Thoracic aorta (tissue), 2 donors: Measurements from ENCODE around the gene COQ10B. TPM values are rescaled to one million over a fixed set of nuclear protein-coding genes. Genes with fewer than 3 reads are reported as not detected.
"Not testable (repeated sequence)": the region's sequence is repeated elsewhere in the genome, so short reads cannot be mapped to it uniquely, and the experiment has no call there.

Source experiments
- ATAC-seq: fragments of 150-250 bp; one replicate; pipeline ENCODE4 v1.8.0; 2017; ENCODE audit warnings: low read depth; ENCODE audit not compliant: insufficient number of reproducible peaks, low FRiP score
- DNase-seq: peaks from one replicate; pipeline ENCODE4 v3.0.0-alpha.2; 2020; ENCODE audit warnings: low spot score
- H3K27ac ChIP-seq, 2 donors: fragments of 200-600 bp; sonication (generic); 1 replicate in 1 of 2; 2 replicates in 1 of 2; pipeline ENCODE4 v1.5.1; 2016; ENCODE audit warnings: mild to moderate bottlenecking in 2 of 2, moderate library complexity in 2 of 2
- H3K27me3 ChIP-seq: fragments of 200-600 bp; sonication (generic); replicated peaks from 2 replicates; pipeline ENCODE4 v1.6.0; 2016; ENCODE audit warnings: mild to moderate bottlenecking; ENCODE audit not compliant: insufficient read depth
- H3K36me3 ChIP-seq: fragments of 200-600 bp; sonication (generic); one replicate; pipeline ENCODE4 v1.5.1; 2016
- H3K4me1 ChIP-seq, 2 donors: fragments of 200-600 bp; sonication (generic); 1 replicate in 1 of 2; 2 replicates in 1 of 2; pipeline versions ENCODE4 v1.5.1 to v1.6.0; 2016; ENCODE audit warnings: low read depth in 2 of 2, mild to moderate bottlenecking in 1 of 2; ENCODE audit not compliant: control insufficient read depth in 1 of 2
- H3K4me3 ChIP-seq: fragments of 200-600 bp; sonication (generic); 2 replicates; pipeline ENCODE4 v1.5.1; 2016; ENCODE audit warnings: mild to moderate bottlenecking
- H3K9me3 ChIP-seq: fragments of 200-600 bp; sonication (generic); 2 replicates; pipeline ENCODE4 v1.5.1; 2016
- total RNA-seq, 2 donors: library from RNA; depleted of rRNA; stranded (reverse); fragments of >200 nt; gene quantifications; one replicate each; pipeline versions ENCODE4 v1.1.0 to v1.2.3, GENCODE V29; 2016
- TF ChIP-seq, protein P1 (sequence below): fragments of 200-600 bp; sonication (generic); IDR thresholded peaks from one replicate; pipeline ENCODE4 v1.5.1; 2019; ENCODE audit warnings: antibody characterized with exemption

The COQ10B gene
- total RNA-seq, 2 donors from 2014 or later: 41.6 to 42.8 TPM

DNA sequence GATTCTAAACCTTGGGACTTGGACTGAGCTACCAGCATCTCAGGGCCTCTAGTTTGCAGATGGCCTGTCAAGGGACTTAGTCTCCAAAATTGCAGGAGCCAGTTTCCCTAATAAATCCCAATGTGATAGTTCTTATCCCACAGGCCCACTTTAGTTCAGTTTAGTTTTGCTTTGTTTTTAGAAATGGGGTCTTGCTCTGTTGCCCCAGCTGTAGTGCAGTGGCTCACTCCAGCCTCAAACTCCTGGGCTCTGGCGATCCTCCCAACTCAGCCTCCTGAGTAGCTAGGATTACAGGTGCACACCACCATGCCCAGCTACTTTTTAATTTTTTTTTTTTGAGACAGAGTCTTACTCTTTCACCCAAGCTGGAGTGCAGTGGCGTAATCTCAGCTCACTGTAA is 16.0 kb upstream of the COQ10B start:
- no peaks in the 10 kb centered on the region for H3K36me3 ChIP-seq
- H3K27ac ChIP-seq: no peak overlapping the region
- ATAC-seq: no peak
- DNase-seq: no peak
- H3K27me3 ChIP-seq: no peaks in the 10 kb centered on the region
- TF ChIP-seq, protein P1, sequence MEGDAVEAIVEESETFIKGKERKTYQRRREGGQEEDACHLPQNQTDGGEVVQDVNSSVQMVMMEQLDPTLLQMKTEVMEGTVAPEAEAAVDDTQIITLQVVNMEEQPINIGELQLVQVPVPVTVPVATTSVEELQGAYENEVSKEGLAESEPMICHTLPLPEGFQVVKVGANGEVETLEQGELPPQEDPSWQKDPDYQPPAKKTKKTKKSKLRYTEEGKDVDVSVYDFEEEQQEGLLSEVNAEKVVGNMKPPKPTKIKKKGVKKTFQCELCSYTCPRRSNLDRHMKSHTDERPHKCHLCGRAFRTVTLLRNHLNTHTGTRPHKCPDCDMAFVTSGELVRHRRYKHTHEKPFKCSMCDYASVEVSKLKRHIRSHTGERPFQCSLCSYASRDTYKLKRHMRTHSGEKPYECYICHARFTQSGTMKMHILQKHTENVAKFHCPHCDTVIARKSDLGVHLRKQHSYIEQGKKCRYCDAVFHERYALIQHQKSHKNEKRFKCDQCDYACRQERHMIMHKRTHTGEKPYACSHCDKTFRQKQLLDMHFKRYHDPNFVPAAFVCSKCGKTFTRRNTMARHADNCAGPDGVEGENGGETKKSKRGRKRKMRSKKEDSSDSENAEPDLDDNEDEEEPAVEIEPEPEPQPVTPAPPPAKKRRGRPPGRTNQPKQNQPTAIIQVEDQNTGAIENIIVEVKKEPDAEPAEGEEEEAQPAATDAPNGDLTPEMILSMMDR: no peak
- no peaks in the 10 kb centered on the region for H3K9me3 ChIP-seq
- peaks cover 16 to 20% of the 10 kb centered on the region in 2 donors for H3K4me1 ChIP-seq
- H3K4me3 ChIP-seq: no peak overlapping the region

DNA sequence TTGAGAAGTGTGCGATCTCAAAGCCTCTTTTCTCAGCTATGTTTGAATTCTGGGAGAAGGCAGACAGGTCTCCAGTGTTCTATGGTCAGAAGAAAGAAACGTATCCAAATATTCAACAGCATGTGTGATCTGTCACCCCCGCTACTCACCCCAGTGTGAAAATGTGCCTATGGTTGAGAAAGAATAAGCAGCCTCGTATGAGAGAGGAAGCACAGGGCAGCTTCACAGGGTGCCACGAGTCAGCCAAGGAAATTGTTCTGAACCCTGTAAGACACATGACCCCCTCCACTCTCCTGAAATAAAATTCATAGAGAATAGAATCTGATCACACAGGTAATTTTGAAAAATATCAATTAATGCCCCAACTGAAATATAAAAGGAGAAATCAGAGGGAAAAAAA is 10.5 kb upstream of the COQ10B start:
- no peaks in the 10 kb centered on the region for H3K9me3 ChIP-seq
- no peak overlapping the region for H3K4me3 ChIP-seq
- no peaks in the 10 kb centered on the region for H3K27me3 ChIP-seq
- ATAC-seq (no peak), DNase-seq (no peak)
- H3K4me1 ChIP-seq: no peaks in the 10 kb centered on the region
- TF ChIP-seq, protein P1: no peak
- no peak overlapping the region for H3K27ac ChIP-seq
- H3K36me3 ChIP-seq: no peaks in the 10 kb centered on the region

DNA sequence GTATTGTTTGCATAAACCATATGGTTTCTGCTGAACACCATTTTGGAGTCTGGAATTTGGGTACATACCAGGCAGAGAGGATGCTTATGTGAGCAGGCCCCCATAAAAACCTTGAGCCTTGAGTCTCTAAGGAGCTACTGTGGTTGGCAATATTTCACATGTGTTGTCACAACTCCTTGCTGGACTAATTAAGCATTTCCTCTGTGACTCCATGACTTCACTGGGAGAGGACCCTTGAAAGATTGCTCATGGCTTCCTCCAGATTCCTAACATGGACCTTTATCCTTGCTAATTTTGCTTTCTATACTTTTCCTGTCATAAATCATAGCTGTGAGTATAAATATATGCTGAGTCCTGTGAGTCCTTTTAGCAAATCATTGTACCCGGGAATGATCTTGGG is 7.6 kb upstream of the COQ10B start:
- H3K9me3 ChIP-seq: no peaks in the 10 kb centered on the region
- DNase-seq (no peak), ATAC-seq (no peak)
- no peaks in the 10 kb centered on the region for H3K36me3 ChIP-seq
- no peaks in the 10 kb centered on the region for H3K4me1 ChIP-seq
- no peak overlapping the region for H3K27ac ChIP-seq
- H3K27me3 ChIP-seq: no peaks in the 10 kb centered on the region
- TF ChIP-seq, protein P1: no peak
- H3K4me3 ChIP-seq: no peak overlapping the region

DNA sequence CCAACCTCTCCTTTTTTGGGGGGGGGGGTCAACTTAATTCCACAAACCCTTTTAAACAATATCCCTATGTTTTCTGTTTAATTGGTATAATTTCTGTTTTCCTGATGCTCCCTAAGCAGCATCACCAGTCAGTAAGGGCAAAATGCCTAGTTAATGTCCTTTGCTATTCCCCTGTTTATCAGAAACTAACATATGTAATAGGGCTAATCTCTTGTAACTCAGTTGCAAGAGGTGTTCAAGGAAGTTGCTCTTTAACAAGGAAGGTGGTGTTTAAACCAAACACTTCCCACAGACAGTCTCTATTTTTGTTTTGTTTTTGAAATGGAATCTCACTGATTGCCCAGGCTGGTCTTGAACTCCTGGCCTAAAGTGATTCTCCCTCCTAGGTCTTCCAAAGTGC is 6.5 kb upstream of the COQ10B start:
- Histone ChIP-seq H3K27me3 (no peaks in the 10 kb centered on the region), H3K4me1 (no peaks in the 10 kb centered on the region), H3K4me3 (no peak overlapping the region), H3K27ac (no peak overlapping the region), H3K36me3 (no peaks in the 10 kb centered on the region), H3K9me3 (no peaks in the 10 kb centered on the region)
- TF ChIP-seq, protein P1: no peak
- ATAC-seq: no peak
- no peak for DNase-seq

DNA sequence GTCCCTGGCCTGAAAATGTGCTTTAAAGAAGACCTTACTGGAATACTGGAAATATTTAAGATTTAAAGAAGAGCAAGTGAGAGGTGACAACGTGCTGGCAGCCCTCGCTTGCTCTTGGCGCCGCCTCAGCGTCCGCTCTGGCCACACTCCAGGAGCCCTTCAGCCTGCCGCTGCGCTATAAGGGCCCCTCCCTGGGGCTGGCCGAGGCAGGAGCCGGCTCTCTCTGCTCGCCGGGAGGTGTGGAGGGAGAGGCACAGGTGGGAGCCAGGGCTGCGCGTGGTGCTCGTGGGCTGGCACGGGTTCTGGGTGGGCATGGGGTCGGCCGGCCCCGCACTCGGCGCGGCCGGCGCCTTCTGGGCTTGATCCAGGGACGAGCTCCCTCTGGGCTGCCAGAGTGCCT is 2.9 kb upstream of the COQ10B start:
- H3K4me1 ChIP-seq: peaks cover 11 to 16% of the 10 kb centered on the region in 2 donors
- H3K27me3 ChIP-seq: no peaks in the 10 kb centered on the region
- H3K9me3 ChIP-seq: no peaks in the 10 kb centered on the region
- no peaks in the 10 kb centered on the region for H3K36me3 ChIP-seq
- ATAC-seq: no peak
- TF ChIP-seq, protein P1: no peak
- H3K4me3 ChIP-seq: no peak overlapping the region
- H3K27ac ChIP-seq: no peak overlapping the region
- no peak for DNase-seq

DNA sequence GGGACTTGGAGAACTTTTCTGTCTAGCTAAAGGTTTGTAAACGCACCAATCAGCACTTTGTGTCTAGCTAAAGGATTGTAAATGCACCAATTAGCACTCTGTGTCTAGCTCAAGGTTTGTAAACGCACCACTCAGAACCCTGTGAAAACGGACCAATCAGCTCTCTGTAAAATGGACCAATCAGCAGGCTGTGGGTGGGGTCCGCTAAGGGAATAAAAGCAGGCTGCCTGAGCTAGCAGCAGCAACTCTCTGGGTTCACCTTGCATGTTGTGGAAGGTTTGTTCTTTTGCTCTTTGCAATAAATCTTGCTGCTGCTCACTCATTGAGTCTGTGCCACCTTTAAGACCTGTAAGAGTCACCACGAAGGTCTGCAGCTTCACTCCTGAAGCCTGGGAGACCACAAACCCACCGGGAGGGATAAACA is 2.4 kb upstream of the COQ10B start:
- DNase-seq, ATAC-seq, H3K4me3 ChIP-seq, H3K9me3 ChIP-seq, H3K36me3 ChIP-seq, H3K27ac ChIP-seq, H3K27me3 ChIP-seq: not testable (repeated sequence)
- peaks cover 12 to 21% of the 10 kb centered on the region in 2 donors for H3K4me1 ChIP-seq
